ENCODE measurements around the gene DSCAML1.
A peak's percentile ranks its signal among the peaks of the same experiment; 100 is the strongest.

The DSCAML1 gene

GRCh38 chr11:117724104-117724503, 72.9 kb downstream of the DSCAML1 start:
- no peak for DNase-seq (ENCODE audit: low spot score)

DNA sequence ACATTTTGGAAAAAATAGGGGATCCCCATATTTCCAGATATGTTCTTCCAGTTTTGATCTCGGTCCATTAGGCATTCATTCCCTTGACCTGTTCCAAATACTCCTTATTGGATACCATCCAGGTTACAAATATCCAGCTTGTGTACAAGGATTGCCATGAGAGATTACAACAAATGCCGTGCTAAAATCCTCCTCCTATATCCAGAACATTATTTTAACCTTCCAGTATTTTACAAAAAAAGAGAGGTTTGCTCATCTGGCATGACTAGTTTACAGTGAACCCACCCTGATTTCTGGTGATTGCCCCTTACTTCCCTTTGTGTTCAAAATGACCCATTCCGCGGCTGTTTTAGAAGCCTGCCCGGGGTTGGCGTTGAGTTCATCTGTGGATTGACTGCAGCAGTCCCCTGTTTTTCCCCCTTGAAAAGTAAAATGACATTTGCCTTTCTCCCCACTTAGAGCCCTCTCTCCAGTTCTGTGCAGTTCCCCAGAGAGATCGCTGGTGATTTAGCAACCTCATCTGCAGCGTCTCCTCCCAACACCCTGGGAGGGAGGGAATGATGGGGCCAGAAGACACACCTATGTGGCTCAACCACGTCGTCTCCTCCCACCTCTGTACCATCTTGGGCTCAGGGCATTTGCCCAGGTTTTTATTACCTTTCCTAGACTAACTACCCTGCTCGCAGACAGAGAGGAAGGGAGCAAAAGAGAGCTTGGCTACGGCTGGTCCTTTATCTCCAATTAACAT, 73.6 kb downstream of the DSCAML1 start:
- DNase-seq (ENCODE audit: low spot score): no peak

DNA sequence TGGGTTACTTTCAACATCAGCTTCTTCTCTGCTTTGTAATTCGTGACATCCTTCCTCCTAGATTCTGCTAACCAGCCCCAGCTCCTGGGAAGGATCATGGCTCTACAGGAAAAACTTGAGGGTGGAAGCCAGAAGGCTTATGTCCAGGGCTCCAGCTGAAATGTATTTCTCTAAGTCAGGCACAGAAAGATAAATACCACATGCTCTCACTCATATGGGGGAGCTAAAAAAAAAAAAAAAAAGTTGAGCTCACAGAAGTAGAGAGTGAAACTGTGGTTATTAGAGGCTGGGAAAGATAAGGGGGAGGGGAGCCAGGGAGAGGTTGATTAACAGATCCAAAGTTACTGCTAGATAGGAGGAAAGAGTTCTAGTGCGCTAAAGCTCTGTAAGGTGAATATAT, 74.9 kb downstream of the DSCAML1 start:
- no peak for DNase-seq (ENCODE audit: low spot score)

DNA sequence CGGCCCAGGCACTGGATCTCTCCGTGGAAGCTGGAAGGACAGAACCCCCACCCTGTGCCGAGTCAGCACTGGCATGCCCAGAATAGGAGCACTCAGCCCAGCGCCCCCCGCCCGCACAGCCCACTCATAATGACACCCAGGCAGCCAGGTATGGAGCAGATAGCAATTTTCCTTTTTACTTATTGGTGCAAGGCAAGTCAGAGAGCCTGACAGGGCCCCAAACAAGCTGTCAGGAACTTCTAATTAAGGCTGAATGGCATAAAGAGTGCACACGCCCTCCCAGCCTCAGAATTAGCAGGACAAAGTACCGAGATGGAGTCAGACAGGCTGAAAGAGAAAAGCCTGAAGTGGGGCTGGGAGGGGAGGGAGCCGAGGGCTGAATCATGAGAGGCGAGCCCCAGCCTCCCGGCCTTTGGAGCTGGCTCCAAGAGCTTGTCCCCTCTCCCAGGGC, 76.9 kb downstream of the DSCAML1 start:
- no peak for DNase-seq (ENCODE audit: low spot score)

- DNase-seq (ENCODE audit: low spot score): no peak
Measured at GRCh38 chr11:117719480-117719879, 77.5 kb downstream of the DSCAML1 start.

DNA sequence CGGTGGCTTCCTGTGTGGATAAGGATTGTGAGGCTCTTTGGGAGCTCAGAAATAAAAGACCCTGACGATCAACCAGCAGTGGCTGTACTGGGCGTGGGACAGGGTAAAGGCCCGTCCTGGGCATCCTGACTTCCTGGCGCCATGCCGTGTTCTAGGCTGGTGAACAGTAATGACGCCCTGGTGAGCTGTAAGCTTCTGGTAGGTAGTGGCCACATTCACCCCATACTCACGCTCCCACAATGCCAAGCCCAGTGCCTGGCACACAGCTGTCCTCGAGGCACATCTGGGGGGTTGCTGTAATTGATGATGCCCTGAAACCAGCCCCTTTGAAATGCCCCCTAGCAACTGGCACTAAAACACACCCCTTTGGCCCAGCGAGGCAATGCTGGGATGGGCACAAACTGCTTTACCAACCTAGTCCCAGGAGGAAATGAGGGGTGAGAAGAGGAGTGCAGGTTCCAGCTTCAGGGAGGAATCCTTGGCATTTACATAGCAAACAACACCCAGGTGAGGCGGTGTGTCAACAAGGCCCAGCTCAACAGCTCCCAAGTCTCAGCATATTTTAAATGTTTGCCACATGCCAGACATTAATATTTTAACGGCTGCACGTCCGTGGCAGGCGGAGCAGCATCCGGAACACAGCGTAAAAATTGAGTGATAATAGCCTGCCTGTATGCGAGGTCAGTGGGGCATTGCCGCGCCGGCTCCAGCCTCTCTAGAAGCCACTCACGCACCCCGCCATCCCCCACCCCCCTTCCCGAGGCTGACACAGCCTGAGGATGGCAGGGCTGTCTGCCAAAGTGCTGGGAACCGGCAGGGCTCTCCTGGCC, 79.3 kb downstream of the DSCAML1 start:
- peak; percentile 56 for DNase-seq (ENCODE audit: low spot score)

DNA sequence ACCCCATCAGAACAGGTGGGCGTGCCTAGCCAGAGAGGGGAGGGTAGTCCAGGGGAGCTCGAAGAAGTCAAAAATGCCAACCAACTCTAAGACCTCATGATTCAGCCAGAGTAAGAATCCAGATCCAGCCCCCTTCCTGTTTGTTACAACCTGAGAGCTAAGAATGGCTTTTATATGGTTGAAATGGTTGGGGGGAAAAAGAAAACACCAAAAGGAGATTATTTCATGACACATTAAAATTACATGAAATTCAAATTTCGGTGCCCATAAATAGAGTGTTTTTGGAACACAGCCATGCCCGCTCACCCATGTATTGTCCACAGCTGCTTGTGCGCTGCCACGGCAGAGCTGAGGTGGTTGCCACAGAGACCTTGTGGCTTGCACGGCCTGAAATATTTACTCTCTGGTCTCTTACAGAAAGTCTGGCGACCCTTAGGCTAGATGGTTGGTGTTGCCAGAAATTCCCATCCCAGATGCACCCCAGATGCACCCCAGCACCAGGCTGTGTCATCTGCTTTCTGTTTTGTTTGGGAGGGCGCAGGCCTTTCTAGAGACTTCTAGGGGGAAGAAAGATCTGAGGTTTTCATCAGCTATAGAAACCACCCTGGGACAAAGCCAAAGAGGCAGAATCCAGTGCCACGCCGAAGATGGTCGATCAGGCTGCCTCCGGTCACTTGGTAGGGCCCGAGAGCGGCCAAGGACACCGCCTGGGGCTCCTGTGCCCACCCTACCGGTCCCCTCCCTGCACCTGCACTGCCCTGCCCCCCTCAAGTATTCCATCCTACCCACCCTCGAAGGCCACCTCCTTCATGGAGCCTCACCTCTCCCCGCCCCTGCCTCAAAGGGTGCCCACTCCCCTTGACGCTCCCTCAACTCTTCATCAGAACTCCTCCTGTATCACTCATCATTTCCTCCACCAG, 80.2 kb downstream of the DSCAML1 start:
- DNase-seq (ENCODE audit: low spot score): no peak

DNA sequence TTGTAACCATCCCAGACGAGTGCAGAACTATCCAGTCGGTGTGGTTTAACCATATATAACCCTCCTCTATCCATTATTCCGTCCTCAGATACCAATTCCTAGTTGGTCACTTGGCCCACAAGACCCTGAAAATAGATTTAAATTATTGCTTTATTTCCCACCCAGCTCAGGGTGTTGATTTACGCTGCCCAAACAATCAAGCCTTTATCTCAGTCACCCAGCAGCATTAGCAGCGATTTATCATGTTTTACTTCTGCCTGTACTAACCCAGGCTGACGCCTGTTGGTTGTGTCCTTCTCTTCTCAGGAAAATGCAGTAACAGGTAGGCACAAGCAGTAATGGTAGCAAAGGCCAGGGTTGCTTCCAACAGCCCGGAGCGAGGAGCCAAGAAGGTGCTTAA, 81.2 kb downstream of the DSCAML1 start:
- no peak for DNase-seq (ENCODE audit: low spot score)

- DNase-seq (ENCODE audit: low spot score): no peak
Measured at GRCh38 chr11:117713538-117713991, 83.5 kb downstream of the DSCAML1 start.

DNA sequence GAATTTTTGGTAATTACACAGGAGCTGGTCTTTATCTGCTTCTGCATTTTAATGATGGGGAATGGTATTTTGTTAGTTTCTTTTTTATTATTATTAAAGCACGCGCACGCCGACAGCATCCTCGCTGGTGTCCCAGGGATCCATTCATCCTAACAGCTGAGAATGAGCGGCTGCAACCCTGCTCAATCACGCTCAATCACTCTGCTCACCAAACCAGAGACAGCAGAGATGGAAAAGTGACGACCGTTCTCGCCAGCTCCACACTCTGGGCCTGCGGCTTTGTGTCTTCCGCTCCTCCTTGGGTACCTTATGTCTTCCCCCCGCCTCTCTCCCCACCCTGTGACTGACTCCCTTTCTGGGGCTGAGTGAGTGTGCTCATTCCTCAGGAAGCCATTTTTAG, 84.5 kb downstream of the DSCAML1 start:
- DNase-seq (ENCODE audit: low spot score): no peak

- DNase-seq (ENCODE audit: low spot score): no peak
Measured at GRCh38 chr11:117711331-117711730, 85.7 kb downstream of the DSCAML1 start.

DNA sequence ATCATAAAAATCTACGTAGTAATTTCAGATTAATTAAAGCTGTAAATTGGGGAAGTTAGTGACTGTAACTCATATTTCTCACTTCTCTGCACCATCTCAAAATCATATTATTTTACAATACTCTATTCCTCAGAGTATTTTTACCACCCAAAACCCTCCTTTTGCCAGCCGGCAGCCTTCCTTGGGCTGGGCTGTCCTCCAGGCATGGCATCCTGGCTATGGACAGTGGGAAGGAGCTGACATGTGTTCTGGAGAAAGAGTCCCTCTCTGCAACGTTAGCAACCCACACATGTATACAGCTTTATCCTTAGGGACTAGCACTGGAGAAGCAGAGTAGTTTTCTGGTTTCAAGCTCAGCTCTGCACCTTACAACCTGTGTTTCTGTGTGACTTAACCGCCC, 86.8 kb downstream of the DSCAML1 start:
- DNase-seq (ENCODE audit: low spot score): no peak

GRCh38 chr11:117706322-117706814, 90.6 kb downstream of the DSCAML1 start:
- no peak for DNase-seq (ENCODE audit: low spot score)

DNA sequence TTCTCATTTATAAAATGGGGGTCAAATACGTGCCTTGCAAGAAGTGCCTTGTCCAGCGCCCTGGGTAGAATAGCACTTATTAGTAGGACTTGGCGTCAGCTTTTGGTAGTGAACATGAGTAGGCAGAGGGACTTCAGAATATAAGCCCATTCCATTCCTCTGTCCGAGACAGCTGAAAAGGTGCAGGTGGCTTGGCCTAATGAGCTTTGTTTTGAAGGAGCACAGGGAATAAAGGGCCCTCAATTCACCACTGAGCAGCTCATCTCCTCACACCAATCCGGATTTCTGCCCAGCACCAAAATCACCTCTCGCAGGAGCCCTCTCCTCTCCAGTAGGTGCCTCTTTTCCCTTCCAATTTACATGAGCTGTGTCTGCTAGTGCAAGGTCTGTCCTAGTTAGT, 91.2 kb downstream of the DSCAML1 start:
- DNase-seq (ENCODE audit: low spot score): no peak

DNA sequence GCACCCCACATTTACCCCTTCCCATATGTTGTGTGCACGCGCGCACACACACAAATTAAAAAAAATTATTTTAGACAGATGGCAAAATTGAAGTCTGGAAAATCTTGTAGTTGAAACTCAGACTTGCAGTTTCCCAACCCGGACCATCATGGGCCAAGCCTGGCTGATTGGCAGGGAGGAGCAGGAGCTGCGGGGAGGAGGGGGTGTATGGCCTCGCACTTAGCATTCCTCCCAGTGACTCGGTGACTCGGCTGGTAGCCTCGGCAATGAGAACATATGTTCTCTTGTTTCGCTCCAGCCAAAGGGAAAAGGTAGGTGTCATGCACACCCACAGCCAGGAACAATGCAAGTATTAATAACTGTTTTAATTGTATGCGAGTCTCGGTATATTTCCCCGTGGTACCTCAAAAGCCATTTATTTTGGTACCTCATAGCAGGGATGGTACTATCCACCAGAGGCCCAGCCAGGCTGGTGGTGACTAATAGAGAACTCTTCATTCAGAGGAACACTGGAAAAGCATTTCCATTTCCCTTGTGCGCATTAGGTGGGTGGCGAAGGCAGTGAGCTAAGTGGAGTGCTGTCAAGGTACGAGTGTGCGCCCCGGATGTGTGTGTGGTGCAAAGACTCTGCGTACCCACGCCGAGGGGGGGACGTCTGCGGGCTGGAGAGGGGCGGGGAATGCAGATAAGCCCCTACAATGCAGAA, 92.5 kb downstream of the DSCAML1 start:
- no peak for DNase-seq (ENCODE audit: low spot score)

GRCh38 chr11:117702946-117703598, 93.9 kb downstream of the DSCAML1 start:
- peak; percentile 59 for DNase-seq (ENCODE audit: low spot score)

DNA sequence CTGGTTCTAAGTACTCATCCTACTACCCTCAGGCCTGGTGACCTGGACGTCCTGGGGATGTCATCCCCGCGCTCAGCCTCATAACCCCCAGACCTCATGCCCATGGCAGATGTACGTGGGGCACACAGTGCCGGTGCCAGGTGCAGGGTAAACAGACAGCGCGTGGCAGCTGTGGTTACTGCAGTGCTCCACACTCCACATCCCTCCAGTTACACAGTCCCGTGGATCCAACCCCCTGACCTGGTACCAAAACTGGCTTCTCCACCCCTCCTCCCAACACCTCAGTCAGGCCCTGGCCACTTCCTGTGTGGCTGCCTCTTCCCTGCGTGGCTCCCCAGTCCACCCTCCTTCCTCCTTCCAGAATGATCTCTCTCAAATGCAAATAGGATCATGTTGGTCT, 95.2 kb downstream of the DSCAML1 start:
- DNase-seq (ENCODE audit: low spot score): no peak

DNA sequence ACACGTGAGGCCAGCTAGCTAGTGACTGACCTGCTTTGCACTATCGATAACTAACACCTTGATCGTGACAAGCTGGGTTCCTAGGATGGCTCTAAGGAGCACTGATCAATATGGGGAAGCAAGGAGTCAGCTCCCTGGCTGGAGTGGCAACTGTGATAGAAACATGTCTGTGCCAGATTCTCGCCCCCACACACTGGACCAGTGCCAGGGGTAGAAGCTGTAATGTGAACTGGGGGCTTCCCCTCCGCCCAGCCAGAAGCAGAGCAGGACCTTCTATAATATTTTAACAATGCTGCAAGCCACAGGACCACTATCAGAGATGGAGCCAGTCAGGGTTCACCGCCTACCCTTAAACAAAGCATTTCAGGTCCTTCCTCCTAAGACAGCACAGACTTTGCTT, 96.5 kb downstream of the DSCAML1 start:
- no peak for DNase-seq (ENCODE audit: low spot score)

DNA sequence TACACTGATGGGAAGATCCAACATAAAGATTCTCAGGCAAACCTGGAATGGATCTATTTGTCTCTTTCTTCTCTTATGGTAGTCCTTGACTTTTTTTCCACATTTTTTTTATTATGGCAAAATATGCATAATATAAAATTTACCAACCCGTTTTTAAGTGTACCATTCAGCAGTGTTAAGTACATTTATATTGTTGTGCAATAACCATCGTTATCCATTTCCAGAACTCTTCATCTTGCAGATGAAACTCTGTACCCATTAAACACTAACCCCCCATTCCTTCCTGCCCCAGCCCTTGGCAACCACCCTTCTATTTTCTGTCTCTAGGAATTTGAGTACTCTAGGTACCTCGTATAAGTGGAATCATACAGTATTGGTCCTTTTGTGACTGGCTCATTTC, 99.7 kb downstream of the DSCAML1 start:
- no peak for DNase-seq (ENCODE audit: low spot score)

DNA sequence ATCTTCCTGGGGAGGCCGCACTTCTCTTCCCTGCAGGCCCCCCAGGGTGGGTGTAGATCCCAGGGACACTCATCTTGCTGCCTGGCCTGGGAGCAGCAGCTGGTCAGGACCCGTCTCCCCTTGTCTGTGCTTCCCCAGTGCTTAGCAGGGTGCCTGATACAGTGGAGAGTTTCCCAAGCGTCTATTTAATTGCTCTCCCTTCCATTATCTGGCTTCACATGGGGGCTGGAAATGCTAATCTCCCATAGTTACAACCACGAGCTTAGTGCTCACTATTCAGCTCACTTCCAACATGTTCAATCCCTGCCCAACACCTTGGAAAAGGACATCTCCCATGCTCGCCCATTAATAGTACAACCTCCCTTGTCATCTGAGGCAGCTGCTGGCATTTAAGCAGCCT, 100.5 kb downstream of the DSCAML1 start:
- no peak for DNase-seq (ENCODE audit: low spot score)

DNA sequence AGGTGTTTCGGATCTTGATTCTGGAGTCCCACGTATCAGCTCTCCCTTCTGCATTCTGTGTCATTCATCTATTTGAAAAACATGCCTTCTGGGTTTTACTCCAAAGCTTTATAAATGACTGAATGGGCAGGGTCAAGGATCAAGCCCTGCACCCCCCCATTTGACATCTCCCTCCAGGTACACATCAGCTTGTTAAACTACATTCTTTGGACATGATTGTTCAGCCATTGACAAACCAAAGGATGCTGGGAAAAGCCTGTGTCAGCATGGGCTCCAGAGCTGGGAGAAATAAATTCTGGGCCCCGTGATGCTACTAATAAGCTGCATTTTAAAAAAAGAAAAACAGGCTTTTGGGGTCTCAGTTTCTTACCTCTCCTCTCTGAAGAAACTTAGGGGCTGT, 103.7 kb downstream of the DSCAML1 start:
- DNase-seq (ENCODE audit: low spot score): no peak

Measured in HuH-7.5 (cell line).